Effector memory CD8-positive, alpha-beta T cell (primary cell): ENCODE results near the gene PKHD1.

Experiments used
- ATAC-seq: fragments of 150-1000 bp; cut with Tn5 transposase; replicated peaks from 2 replicates; pipeline ENCODE4 v1.10.0; 2021; ENCODE audit warnings: mild to moderate bottlenecking, moderate library complexity
- DNase-seq, 3 experiments: peaks; one replicate each; pipeline ENCODE4 v3.0.0; 2021
- H3K27ac Mint-ChIP-seq, 2 donors: one replicate each; pipeline ENCODE4 v1.8.0; 2022; ENCODE audit warnings: mild to moderate bottlenecking in 2 of 2, mixed read lengths in 2 of 2, moderate library complexity in 2 of 2
- H3K27me3 Mint-ChIP-seq, 2 donors: one replicate each; pipeline ENCODE4 v1.8.0; 2022; ENCODE audit warnings: mixed read lengths in 2 of 2
- H3K36me3 Mint-ChIP-seq: one replicate; pipeline ENCODE4 v1.8.0; 2022; ENCODE audit warnings: mild to moderate bottlenecking, moderate library complexity, mixed read lengths; ENCODE audit not compliant: insufficient read depth
- H3K4me1 Mint-ChIP-seq, 2 donors: one replicate each; pipeline ENCODE4 v1.8.0; 2022; ENCODE audit warnings: low read depth in 2 of 2, mixed read lengths in 2 of 2
- H3K4me3 Mint-ChIP-seq, 2 donors: one replicate each; pipeline ENCODE4 v1.8.0; 2022; ENCODE audit warnings: mild to moderate bottlenecking in 2 of 2, mixed read lengths in 2 of 2, moderate library complexity in 2 of 2
- H3K9me3 Mint-ChIP-seq, 2 donors: one replicate each; pipeline ENCODE4 v1.8.0; 2022; ENCODE audit warnings: mixed read lengths in 2 of 2

PKHD1 gene

DNA sequence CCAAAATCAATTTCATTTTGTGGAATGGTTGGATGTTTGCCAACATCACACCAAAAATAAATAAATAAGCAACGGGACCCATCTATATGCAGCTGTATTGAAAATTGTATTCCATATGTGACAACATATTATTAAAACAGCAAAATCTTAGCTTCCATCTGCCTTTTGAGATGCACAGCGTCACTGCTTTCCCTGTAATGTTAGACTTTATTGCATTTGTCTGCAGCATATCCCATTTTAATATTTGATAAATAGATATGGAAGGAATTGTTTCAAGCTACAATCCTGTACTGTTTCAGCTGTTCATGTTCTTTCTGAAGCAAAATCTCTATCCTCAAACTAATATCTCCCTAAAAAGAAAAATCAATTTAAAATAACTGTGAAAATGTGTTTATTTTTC, 509.1 kb downstream of the PKHD1 start:
- no peaks in the 10 kb centered on the region for H3K27me3 Mint-ChIP-seq
- no peak for ATAC-seq

DNA sequence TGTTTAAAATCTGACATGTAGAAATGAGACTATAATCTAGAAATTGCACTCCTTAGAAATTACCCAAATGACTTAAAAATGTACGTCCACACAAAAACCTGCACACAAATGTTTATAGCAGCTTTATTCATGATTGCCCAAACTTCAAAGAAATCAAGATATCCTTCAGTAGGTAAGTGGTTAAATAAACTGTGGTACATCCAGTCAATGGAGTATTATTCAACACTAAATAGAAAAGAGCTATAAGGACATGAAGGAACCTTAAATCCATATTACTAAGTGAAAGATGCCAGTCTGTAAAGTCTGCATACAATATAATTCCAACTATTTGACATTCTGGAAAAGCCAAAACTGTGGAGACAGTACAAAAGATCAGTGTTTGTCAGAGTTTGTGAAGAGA, 513.4 kb downstream of the PKHD1 start:
- H3K36me3 Mint-ChIP-seq = no peaks in the 10 kb centered on the region
- H3K4me1 Mint-ChIP-seq = no peaks in the 10 kb centered on the region
- no peaks in the 10 kb centered on the region for H3K27me3 Mint-ChIP-seq
- H3K4me3 Mint-ChIP-seq = no peak overlapping the region
- H3K27ac Mint-ChIP-seq = no peak overlapping the region
- H3K9me3 Mint-ChIP-seq = peaks cover 8 to 12% of the 10 kb centered on the region in 2 donors
- DNase-seq (no peak), ATAC-seq (no peak)

More for the DNA sequence above, 509.1 kb downstream of the PKHD1 start:
- Mint-ChIP-seq H3K4me3 (no peak overlapping the region), H3K4me1 (no peaks in the 10 kb centered on the region), H3K36me3 (no peaks in the 10 kb centered on the region), H3K9me3 (peaks cover 0 to 13% of the 10 kb centered on the region in 2 donors), H3K27ac (no peak overlapping the region)
- DNase-seq = no peak

DNA sequence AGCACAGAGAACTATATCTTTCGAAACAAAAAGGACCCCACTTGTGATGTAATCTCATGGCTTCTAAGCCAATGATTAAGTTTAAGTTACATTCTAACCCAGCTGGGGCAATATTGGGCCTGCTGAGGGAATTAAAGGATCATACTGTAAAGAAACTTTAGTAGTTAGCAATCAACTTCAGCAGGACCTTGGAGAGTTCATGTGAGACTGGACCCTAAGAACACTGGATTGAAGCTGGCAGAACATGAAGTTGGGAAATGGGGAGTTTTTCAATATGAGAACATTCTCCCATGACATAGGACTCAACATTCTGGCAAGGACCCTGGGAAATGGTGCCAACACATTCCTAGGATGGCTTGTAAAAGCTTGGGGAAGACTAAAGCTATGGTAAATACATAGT, 516.2 kb downstream of the PKHD1 start:
- Mint-ChIP-seq H3K4me1 (no peaks in the 10 kb centered on the region), H3K9me3 (peaks cover 8 to 12% of the 10 kb centered on the region in 2 donors), H3K27ac (no peak overlapping the region), H3K4me3 (no peak overlapping the region), H3K27me3 (no peaks in the 10 kb centered on the region), H3K36me3 (no peaks in the 10 kb centered on the region)
- DNase-seq (no peak), ATAC-seq (no peak)

DNA sequence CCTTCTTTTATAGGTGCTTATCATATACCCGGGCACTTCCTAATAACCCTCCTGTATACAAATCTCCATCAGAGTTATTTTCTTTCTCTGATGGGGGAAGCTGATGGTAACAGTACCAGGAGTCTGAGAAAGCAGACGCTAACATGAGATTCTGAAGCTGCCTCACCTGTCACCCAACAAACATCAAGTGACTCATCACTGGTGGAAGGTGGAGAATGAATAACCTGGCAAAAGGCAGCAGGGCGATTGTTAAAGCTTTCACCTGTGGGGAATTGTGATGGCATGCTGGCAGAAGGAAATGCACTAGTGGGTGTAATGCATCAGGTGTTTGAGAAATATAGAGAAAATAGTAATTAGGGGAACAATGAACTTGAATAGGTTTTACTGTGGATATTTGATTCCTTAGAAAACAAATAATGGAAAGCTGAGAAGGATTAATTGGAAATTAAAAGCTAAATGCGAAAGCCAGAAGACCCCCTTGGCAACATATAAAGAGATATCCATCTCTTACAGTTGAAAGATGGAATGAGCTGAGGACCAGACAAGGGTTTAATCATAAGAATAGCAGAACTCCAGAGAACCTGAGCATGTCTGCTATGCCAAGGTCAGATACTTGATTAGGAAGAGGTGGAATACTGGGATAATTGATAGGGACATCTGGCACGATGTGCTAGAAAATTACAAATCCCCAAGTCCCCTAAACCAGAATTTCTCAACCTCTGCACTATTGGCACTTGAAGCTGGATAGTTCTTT, 517.1 kb downstream of the PKHD1 start:
- no peaks in the 10 kb centered on the region for H3K36me3 Mint-ChIP-seq
- peaks cover 8 to 12% of the 10 kb centered on the region in 2 donors for H3K9me3 Mint-ChIP-seq
- H3K4me1 Mint-ChIP-seq = no peaks in the 10 kb centered on the region
- H3K4me3 Mint-ChIP-seq = no peak overlapping the region
- no peaks in the 10 kb centered on the region for H3K27me3 Mint-ChIP-seq
- DNase-seq = no peak
- no peak overlapping the region for H3K27ac Mint-ChIP-seq
- ATAC-seq = no peak

DNA sequence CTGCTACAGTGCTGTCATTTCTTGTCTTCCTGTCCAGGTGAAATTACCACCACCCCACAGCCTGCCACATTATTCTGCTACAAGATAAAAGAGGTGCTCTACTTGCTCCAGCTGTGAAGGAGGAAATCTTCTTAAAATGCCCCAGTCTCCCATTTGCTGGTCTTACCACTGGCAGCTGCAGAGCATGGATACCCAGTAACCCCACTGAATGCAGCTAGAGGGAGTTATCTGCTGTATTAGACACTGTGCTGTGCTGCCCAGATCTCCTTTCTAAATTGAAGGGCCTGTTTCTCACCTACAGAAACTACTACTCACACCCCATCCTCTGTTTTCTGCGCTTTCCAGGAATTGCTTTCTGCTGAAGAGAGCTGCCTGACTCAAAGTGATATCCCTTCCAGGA, 517.8 kb downstream of the PKHD1 start:
- Mint-ChIP-seq H3K36me3 (no peaks in the 10 kb centered on the region), H3K27ac (no peak overlapping the region), H3K27me3 (no peaks in the 10 kb centered on the region), H3K4me3 (no peak overlapping the region), H3K4me1 (no peaks in the 10 kb centered on the region), H3K9me3 (peaks cover 8 to 12% of the 10 kb centered on the region in 2 donors)
- ATAC-seq (no peak), DNase-seq (no peak)

DNA sequence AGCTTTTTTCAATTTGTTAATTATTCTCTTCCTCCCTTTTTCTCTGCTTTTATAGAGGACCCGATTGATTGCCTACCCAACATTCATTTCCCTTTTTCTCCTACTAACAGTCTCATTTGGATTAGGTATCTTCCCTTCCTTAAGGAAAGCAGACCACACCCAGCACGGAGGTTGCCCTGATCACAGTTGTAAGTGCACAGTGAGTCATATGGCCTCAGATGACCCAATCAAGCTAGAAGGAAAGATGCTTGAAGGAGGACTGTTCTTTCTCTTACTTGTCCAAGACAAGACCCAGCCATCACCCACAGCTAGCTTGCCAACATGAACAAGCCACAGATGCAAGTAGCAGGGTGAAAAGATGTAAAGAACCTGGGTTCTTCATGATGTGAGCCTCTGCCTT, 518.6 kb downstream of the PKHD1 start:
- DNase-seq (no peak), ATAC-seq (no peak)
- H3K9me3 Mint-ChIP-seq = peaks cover 8% of the 10 kb centered on the region in 2 donors
- no peaks in the 10 kb centered on the region for H3K4me1 Mint-ChIP-seq
- no peaks in the 10 kb centered on the region for H3K27me3 Mint-ChIP-seq
- H3K27ac Mint-ChIP-seq = no peak overlapping the region
- no peaks in the 10 kb centered on the region for H3K36me3 Mint-ChIP-seq
- H3K4me3 Mint-ChIP-seq = no peak overlapping the region

DNA sequence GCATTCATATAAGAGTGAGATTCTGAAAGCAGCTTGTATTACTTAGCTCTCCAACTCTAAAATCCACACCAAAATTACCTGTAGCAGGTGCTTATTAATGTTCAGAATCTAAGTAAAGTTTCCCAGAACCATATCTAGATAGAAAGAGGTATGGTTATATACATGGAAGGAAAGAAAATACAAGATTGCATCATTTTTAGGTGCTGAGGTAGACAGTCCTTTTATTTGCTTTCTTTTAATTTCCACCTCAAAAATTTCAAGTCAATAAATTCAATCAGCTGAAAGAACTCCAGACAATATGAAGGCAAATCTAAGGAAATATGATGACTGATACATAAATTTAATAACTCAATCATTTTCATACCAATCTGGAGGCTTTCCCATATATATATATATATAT, 521.9 kb downstream of the PKHD1 start:
- DNase-seq = no peak
- H3K4me3 Mint-ChIP-seq = no peak overlapping the region
- no peaks in the 10 kb centered on the region for H3K36me3 Mint-ChIP-seq
- no peaks in the 10 kb centered on the region for H3K27me3 Mint-ChIP-seq
- no peak overlapping the region for H3K27ac Mint-ChIP-seq
- H3K9me3 Mint-ChIP-seq = peaks cover 9% of the 10 kb centered on the region in 2 donors
- no peak for ATAC-seq
- H3K4me1 Mint-ChIP-seq = no peaks in the 10 kb centered on the region
